ENCODE data around the gene TRIM65.

Gene TRIM65

DNA sequence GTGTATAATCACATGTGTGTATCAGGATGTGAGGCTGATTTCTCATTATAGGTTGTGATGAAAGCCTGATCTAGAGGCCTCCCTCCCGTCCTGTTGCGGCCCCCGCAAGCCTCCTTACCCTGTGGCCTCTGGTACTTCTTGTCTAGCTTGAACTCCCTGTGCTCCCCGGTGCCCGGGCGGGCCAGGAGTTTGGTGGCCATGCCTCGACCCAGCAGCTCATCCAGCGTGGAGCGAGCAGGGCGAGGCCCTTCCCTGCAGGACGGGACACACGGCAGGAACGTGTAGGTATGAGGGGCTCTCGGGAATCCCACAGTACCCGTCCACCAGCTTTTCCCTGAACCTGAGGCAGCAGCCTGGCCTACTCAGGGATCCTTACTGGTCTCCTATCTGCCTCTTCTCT is 29.2 kb upstream of the TRIM65 start:
- H2AFZ ChIP-seq (ENCODE audit: low read depth, low read length, severe bottlenecking) = no peak overlapping the region
- H4K20me1 ChIP-seq (ENCODE audit: low read depth, low read length) = no peaks in the 10 kb centered on the region
- no peaks in the 10 kb centered on the region for H3F3A ChIP-seq (ENCODE audit: insufficient read depth)
- H3K4me2 ChIP-seq (ENCODE audit: low read depth, low read length, poor library complexity, severe bottlenecking) = no peak overlapping the region
- no peaks in the 10 kb centered on the region for H3K9me3 ChIP-seq (ENCODE audit: insufficient read depth, low read length)
- H3K36me3 ChIP-seq (ENCODE audit: low read length) = no peaks in the 10 kb centered on the region
- no peaks in the 10 kb centered on the region for H3K79me2 ChIP-seq (ENCODE audit: insufficient read depth, low read length)
- no peak overlapping the region for H3K9ac ChIP-seq (ENCODE audit: low read length)
- H3K4me3 ChIP-seq (ENCODE audit: insufficient read depth, low read length, poor library complexity, severe bottlenecking) = no peak overlapping the region
- TF ChIP-seq, protein P1, sequence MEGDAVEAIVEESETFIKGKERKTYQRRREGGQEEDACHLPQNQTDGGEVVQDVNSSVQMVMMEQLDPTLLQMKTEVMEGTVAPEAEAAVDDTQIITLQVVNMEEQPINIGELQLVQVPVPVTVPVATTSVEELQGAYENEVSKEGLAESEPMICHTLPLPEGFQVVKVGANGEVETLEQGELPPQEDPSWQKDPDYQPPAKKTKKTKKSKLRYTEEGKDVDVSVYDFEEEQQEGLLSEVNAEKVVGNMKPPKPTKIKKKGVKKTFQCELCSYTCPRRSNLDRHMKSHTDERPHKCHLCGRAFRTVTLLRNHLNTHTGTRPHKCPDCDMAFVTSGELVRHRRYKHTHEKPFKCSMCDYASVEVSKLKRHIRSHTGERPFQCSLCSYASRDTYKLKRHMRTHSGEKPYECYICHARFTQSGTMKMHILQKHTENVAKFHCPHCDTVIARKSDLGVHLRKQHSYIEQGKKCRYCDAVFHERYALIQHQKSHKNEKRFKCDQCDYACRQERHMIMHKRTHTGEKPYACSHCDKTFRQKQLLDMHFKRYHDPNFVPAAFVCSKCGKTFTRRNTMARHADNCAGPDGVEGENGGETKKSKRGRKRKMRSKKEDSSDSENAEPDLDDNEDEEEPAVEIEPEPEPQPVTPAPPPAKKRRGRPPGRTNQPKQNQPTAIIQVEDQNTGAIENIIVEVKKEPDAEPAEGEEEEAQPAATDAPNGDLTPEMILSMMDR (IDR thresholded peaks at IDR 0.05; ENCODE audit: insufficient read depth, low read length, poor library complexity, severe bottlenecking) = no peak
- TF ChIP-seq EZH2phosphoT487 (conservative IDR thresholded peaks at IDR 0.05; ENCODE audit: low read length) = no peak
- no peaks in the 10 kb centered on the region for H3K9me2 ChIP-seq (replicated peaks; ENCODE audit: insufficient read depth, low read length)
- H3K27ac ChIP-seq (ENCODE audit: low read depth, low read length) = no peak overlapping the region
- no peaks in the 10 kb centered on the region for H3K27me3 ChIP-seq (ENCODE audit: low read length)

DNA sequence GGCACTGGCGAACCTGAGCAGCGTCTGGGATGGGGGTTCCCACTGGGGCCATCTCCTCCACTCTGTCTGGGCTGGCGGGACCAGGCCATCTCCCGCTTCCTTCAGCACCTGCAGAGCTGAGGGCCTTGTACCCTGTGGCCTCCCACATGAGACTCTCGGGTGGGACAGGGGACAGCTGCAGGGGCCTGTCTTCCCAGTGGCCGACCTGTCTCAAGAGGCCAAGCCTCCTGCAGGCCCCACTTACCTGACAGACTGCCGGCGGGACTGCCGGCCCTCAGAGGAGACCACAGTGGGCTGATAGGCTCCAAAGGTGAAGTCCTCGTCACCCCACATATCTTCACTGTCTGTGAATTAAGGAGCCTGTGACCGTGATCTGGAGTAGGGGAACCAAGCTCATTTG is 28.4 kb upstream of the TRIM65 start:
- no peak for TF ChIP-seq EZH2phosphoT487 (conservative IDR thresholded peaks at IDR 0.05; ENCODE audit: low read length)
- TF ChIP-seq, protein P1 (IDR thresholded peaks at IDR 0.05; ENCODE audit: insufficient read depth, low read length, poor library complexity, severe bottlenecking) = no peak

DNA sequence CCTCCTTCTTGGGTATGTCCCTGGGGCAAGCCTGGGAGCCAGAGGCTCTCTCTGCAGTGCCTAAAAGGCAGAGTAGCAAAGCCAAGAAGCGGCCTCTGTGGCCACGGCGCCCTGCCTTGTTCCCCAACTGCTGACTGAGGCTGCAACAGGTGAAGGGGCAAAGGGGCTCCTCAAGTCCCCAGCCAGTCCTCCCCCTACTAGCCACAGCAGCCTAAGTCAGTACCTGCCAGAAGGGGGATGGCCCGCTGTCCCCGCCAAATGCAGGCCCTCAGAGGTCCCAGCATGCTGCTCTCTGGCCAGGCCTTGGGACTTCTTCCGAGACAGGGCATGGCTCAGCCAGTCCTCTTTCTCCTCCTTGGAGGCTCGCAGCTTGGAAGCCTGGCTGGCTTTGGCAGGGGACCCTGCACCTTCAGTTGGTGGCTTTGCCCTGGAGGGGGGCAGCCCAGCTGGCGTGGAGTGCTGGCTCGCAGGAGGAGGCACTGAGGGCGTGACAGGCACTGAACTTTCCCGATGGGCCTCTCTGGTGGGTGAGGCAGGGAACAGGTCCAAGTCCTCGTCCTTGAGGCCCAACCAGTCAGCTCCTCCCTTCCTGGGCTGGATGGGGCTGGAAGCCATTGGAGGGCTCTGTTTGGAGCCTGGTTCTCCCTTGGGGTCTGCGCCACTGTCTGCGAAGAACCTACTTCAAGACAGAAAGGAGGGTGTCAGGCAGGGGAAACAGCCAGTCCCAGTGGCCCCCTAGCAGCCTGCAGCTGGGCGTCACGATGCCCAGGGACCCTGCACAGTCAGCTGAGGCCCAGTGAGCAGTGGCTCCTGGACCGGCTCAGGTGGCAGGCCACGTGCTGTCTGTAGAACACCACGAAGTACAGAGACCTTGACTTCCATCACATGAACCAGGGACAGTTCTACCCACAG is 26.5 kb upstream of the TRIM65 start:
- Histone ChIP-seq H3F3A (ENCODE audit: insufficient read depth) (no peaks in the 10 kb centered on the region), H3K27me3 (ENCODE audit: low read length) (no peaks in the 10 kb centered on the region), H3K36me3 (ENCODE audit: low read length) (no peaks in the 10 kb centered on the region), H2AFZ (ENCODE audit: low read depth, low read length, severe bottlenecking) (no peak overlapping the region), H3K9me2 (replicated peaks; ENCODE audit: insufficient read depth, low read length) (no peaks in the 10 kb centered on the region), H3K9me3 (ENCODE audit: insufficient read depth, low read length) (no peaks in the 10 kb centered on the region), H3K4me3 (ENCODE audit: insufficient read depth, low read length, poor library complexity, severe bottlenecking) (no peak overlapping the region), H3K27ac (ENCODE audit: low read depth, low read length) (no peak overlapping the region), H4K20me1 (ENCODE audit: low read depth, low read length) (no peaks in the 10 kb centered on the region), H3K4me2 (ENCODE audit: low read depth, low read length, poor library complexity, severe bottlenecking) (no peak overlapping the region), H3K9ac (ENCODE audit: low read length) (no peak overlapping the region), H3K79me2 (ENCODE audit: insufficient read depth, low read length) (no peaks in the 10 kb centered on the region)
- TF ChIP-seq, protein P1 (IDR thresholded peaks at IDR 0.05; ENCODE audit: insufficient read depth, low read length, poor library complexity, severe bottlenecking) = no peak
- TF ChIP-seq EZH2phosphoT487 (conservative IDR thresholded peaks at IDR 0.05; ENCODE audit: low read length) = no peak

More for the DNA sequence above, 28.4 kb upstream of the TRIM65 start:
- Histone ChIP-seq H3F3A (ENCODE audit: insufficient read depth) (no peaks in the 10 kb centered on the region), H3K27ac (ENCODE audit: low read depth, low read length) (no peak overlapping the region), H3K9ac (ENCODE audit: low read length) (no peak overlapping the region), H3K36me3 (ENCODE audit: low read length) (no peaks in the 10 kb centered on the region), H3K79me2 (ENCODE audit: insufficient read depth, low read length) (no peaks in the 10 kb centered on the region), H2AFZ (ENCODE audit: low read depth, low read length, severe bottlenecking) (no peak overlapping the region), H3K27me3 (ENCODE audit: low read length) (no peaks in the 10 kb centered on the region), H3K4me2 (ENCODE audit: low read depth, low read length, poor library complexity, severe bottlenecking) (no peak overlapping the region), H3K9me2 (replicated peaks; ENCODE audit: insufficient read depth, low read length) (no peaks in the 10 kb centered on the region), H3K4me3 (ENCODE audit: insufficient read depth, low read length, poor library complexity, severe bottlenecking) (no peak overlapping the region), H3K9me3 (ENCODE audit: insufficient read depth, low read length) (no peaks in the 10 kb centered on the region), H4K20me1 (ENCODE audit: low read depth, low read length) (no peaks in the 10 kb centered on the region)
